Endothelial cell of umbilical vein (primary cell): ENCODE measurements around the gene THBS1. TPM values are rescaled to one million over a fixed set of nuclear protein-coding genes. Genes with fewer than 3 reads are reported as not detected.

Experiments
- BruUV-seq: library from RNA; stranded (reverse); fragments of 400-500 nt; replicated peaks from 2 replicates; lab custom pipeline; 2021; lab: Mats Ljungman, UMichigan
- CTCF ChIA-PET: fragments of 300-600, 350-600 bp; sonication (Branson Sonifier 250); formaldehyde crosslinking; loops from one replicate; lab custom pipeline; 2021; ENCODE audit warnings: antibody characterized with exemption, inconsistent platforms; lab: Charles Lee
- POLR2A ChIA-PET: fragments of 300-600, 350-600 bp; sonication (Branson Sonifier 250); formaldehyde crosslinking; loops from one replicate; lab custom pipeline; 2021; ENCODE audit warnings: antibody characterized with exemption, inconsistent platforms; lab: Charles Lee
- DNase-seq: peaks from one replicate; pipeline ENCODE4 v3.0.0-alpha.2; 2011; ENCODE audit warnings: low read depth, low spot score
- FAIRE-seq: peaks from 2 replicates; lab custom pipeline; 2011; peaks lifted over from hg19 to GRCh38; lab: Jason Lieb, UNC
- H2AFZ ChIP-seq: 2 replicates; pipeline ENCODE4 v1.6.0; 2012; ENCODE audit warnings: low read depth, low read length, control low read depth, inconsistent platforms
- H3K27ac ChIP-seq: 2 replicates; pipeline ENCODE4 v1.5.1; 2011; ENCODE audit warnings: low read depth, mild to moderate bottlenecking, control low read depth, low read length, moderate library complexity; ENCODE audit not compliant: insufficient read depth
- H3K27me3 ChIP-seq, 2 experiments: 2 replicates each; pipeline versions ENCODE4 v1.6.0 to v1.6.1; 2011; ENCODE audit warnings: low read length in 2 of 2, mixed read lengths in 1 of 2; ENCODE audit not compliant: control insufficient read depth in 2 of 2, insufficient read depth in 2 of 2
- H3K36me3 ChIP-seq, 2 experiments: 2 replicates in 1 of 2; 3 replicates in 1 of 2; pipeline ENCODE4 v1.5.1; 2011; ENCODE audit warnings: low read length in 2 of 2, mild to moderate bottlenecking in 1 of 2, moderate library complexity in 1 of 2; ENCODE audit not compliant: control insufficient read depth in 2 of 2, insufficient read depth in 2 of 2; ENCODE audit errors: extremely low read depth in 1 of 2
- H3K4me1 ChIP-seq: 3 replicates; pipeline ENCODE4 v1.5.1; 2011; ENCODE audit warnings: mild to moderate bottlenecking, low read length; ENCODE audit not compliant: control insufficient read depth, insufficient read depth; ENCODE audit errors: extremely low read depth
- H3K4me2 ChIP-seq: 2 replicates; pipeline ENCODE4 v1.6.1; 2011; ENCODE audit warnings: low read length, control low read depth, mixed read lengths; ENCODE audit not compliant: insufficient read depth
- H3K4me3 ChIP-seq, 3 experiments: fragments of 200-600 bp in 1 of 3; sonication (generic), shearing (Covaris generic) in 1 of 3; replicated peaks in 1 of 3; 2 replicates each; pipeline ENCODE4 v1.5.1; 2011 to 2016; ENCODE audit warnings: control low read depth in 3 of 3, low read length in 3 of 3, mild to moderate bottlenecking in 2 of 3, inconsistent platforms in 1 of 3, low read depth in 1 of 3, moderate library complexity in 1 of 3; ENCODE audit not compliant: insufficient read depth in 1 of 3
- H3K79me2 ChIP-seq: 2 replicates; pipeline ENCODE4 v1.6.0; 2012; ENCODE audit warnings: low read length, inconsistent platforms; ENCODE audit not compliant: control insufficient read depth, insufficient read depth
- H3K9ac ChIP-seq: replicated peaks from 2 replicates; pipeline ENCODE3; 2011; ENCODE audit warnings: low read length, control low read depth; ENCODE audit not compliant: insufficient read depth; ENCODE audit errors: extremely low read depth
- H3K9me1 ChIP-seq: replicated peaks from 3 replicates; pipeline ENCODE4 v1.6.0; 2011; ENCODE audit warnings: mild to moderate bottlenecking, low read length; ENCODE audit not compliant: control insufficient read depth, insufficient read depth; ENCODE audit errors: extremely low read depth
- H3K9me3 ChIP-seq: replicated peaks from 2 replicates; pipeline ENCODE4 v1.5.1; 2012; ENCODE audit warnings: low read length, inconsistent platforms; ENCODE audit not compliant: control insufficient read depth, insufficient read depth
- H4K20me1 ChIP-seq: replicated peaks from 2 replicates; pipeline ENCODE3; 2011; ENCODE audit warnings: mild to moderate bottlenecking, low read length; ENCODE audit not compliant: control insufficient read depth, insufficient read depth; ENCODE audit errors: extremely low read depth
- FOS ChIP-seq: IDR thresholded peaks from 2 replicates; pipeline ENCODE4 v1.6.1; 2011; ENCODE audit warnings: mild to moderate bottlenecking, low read length, moderate library complexity, borderline replicate concordance; ENCODE audit not compliant: insufficient read depth
- GATA2 ChIP-seq: IDR thresholded peaks from 2 replicates; pipeline ENCODE4 v1.7.0; 2011; ENCODE audit warnings: low read depth, mild to moderate bottlenecking, moderate library complexity, mixed read lengths, low read length; ENCODE audit not compliant: insufficient read length, insufficient read depth
- JUN ChIP-seq: IDR thresholded peaks from 2 replicates; pipeline ENCODE4 v1.6.1; 2011; ENCODE audit warnings: borderline replicate concordance, low read depth; ENCODE audit not compliant: insufficient read length, insufficient read depth
- MAX ChIP-seq: IDR thresholded peaks from 2 replicates; pipeline ENCODE4 v1.6.1; 2011; ENCODE audit not compliant: insufficient read depth, insufficient read length
- MYC ChIP-seq: IDR thresholded peaks from one replicate; pipeline ENCODE4 v1.6.1; 2011; ENCODE audit warnings: mild to moderate bottlenecking, low read depth, low read length
- POLR2A ChIP-seq: IDR thresholded peaks from 2 replicates; pipeline ENCODE4 v1.6.1; 2012; ENCODE audit warnings: low read depth, mild to moderate bottlenecking, control low read depth, low read length
- dilution Hi-C: fragments of 300-500 bp; cut with MboI; formaldehyde crosslinking; loops from one replicate; pipeline ENCODE4 v1.15.0; 2019; ENCODE audit warnings: low sequenced_read_pairs; ENCODE audit not compliant: extremely low pct_ligation_motif_present
- intact Hi-C: fragments of 100-400 bp; cut with micrococcal nuclease; formaldehyde crosslinking; loops from one replicate; pipeline ENCODE4 v1.10.0; 2022
- polyA plus RNA-seq, 4 experiments: library from polyadenylated mRNA; depleted of rRNA in 3 of 4; stranded (reverse) in 3 of 4; unstranded in 1 of 4; fragments of >200 nt; gene quantifications; 2 replicates each; pipeline versions ENCODE4 v1.2.1 to v1.2.3, GENCODE V29; 2011 to 2012; ENCODE audit warnings: missing spikeins in 1 of 4
- total RNA-seq: library from RNA; stranded (reverse); gene quantifications from 2 replicates; pipeline ENCODE4 v1.2.3, GENCODE V29; 2021

The THBS1 gene
- total and polyA plus RNA-seq, 2 donors (not counting 3 experiments of a cell fraction or from before 2014, with no cell fraction given): 6,293 to 8,883 TPM

- Histone ChIP-seq H3K4me1 (peaks cover 20% of the 10 kb centered on the region), H3K9ac (no peak overlapping the region), H3K79me2 (no peaks in the 10 kb centered on the region), H3K9me1 (no peaks in the 10 kb centered on the region), H3K4me3 (no peak overlapping the region), H3K4me2 (peak overlapping the region; percentile 52), H3K36me3 (no peaks in the 10 kb centered on the region), H4K20me1 (no peaks in the 10 kb centered on the region), H3K9me3 (no peaks in the 10 kb centered on the region), H3K27me3 (no peaks in the 10 kb centered on the region), H3K27ac (peak overlapping the region; percentile 81), H2AFZ (no peak overlapping the region)
- intact Hi-C loops: no loop called here
- TF ChIP-seq MYC (no peak), POLR2A (no peak), MAX (no peak), JUN (peak; percentile 20)
- ChIA-PET POLR2A (no interaction called here), CTCF (interaction anchor here (0.7 to 2.5 kb wide), 11 partner anchors 8 to 116 kb away, joined by 3 to 21 read pairs (median 4); no protein-coding TSS in a partner anchor)
- FAIRE-seq: no peak
- no peak for DNase-seq
- dilution Hi-C loops: no loop called here
- BruUV-seq: no TSS peak
These were observed 60.5 kb downstream of the THBS1 start for GRCh38 chr15:39641191-39641889.

- H2AFZ ChIP-seq: peak overlapping the region; percentile 6
- H3K27ac ChIP-seq: peak overlapping the region; percentile 81
- TSS peak; percentile 80 for BruUV-seq
- FAIRE-seq: peak; percentile 66
- H3K9me3 ChIP-seq: no peaks in the 10 kb centered on the region
- peak; percentile 82 for DNase-seq
- H3K4me1 ChIP-seq: peaks cover 20% of the 10 kb centered on the region
- intact Hi-C loops: loop anchor here (2.0 kb wide), 2 partner anchors 13 to 15 kb away; no protein-coding TSS in a partner anchor
- dilution Hi-C loops: no loop called here
- H3K4me2 ChIP-seq: peak overlapping the region; percentile 52
- no peaks in the 10 kb centered on the region for H4K20me1 ChIP-seq
- H3K27me3 ChIP-seq: no peaks in the 10 kb centered on the region
- H3K79me2 ChIP-seq: no peaks in the 10 kb centered on the region
- POLR2A ChIA-PET: interaction anchor here (0.5 to 1.2 kb wide), 3 partner anchors 15 to 43 kb away, joined by 3 to 8 read pairs (median 4); no protein-coding TSS in a partner anchor
- H3K9ac ChIP-seq: peak overlapping the region; percentile 29
- TF ChIP-seq JUN (peak; percentile 94), MAX (no peak), GATA2 (peak; percentile 64), FOS (peak; percentile 94)
- CTCF ChIA-PET: interaction anchor here (0.8 to 2.5 kb wide), 10 partner anchors 8 to 115 kb away, joined by 3 to 21 read pairs (median 4); no protein-coding TSS in a partner anchor
- H3K4me3 ChIP-seq: no peak overlapping the region
- H3K9me1 ChIP-seq: no peaks in the 10 kb centered on the region
- no peaks in the 10 kb centered on the region for H3K36me3 ChIP-seq
These were observed 61.2 kb downstream of the THBS1 start for GRCh38 chr15:39642011-39642640.
